ENCODE results near the gene APLP1.

DNA sequence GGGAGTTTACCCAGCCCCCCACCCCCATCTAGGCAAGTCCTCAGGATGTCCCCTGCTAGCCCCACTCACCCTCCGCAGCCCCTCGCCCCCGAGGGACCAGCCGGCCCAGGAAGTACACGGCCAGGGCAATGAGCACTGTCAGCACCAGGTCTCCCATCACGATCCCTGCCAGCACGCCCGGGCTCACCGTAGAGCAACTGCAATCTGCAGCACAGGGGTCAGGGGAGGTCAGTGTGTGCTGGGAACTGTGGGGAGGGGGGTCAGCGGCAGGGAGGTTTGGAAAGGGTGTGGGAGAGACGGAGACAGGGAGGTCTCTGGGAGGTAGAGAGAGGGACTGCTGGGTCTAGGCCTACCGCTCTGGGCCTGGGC lies 39.0 kb downstream of the APLP1 start:
- TF ChIP-seq EZH2 (IDR thresholded peaks at IDR 0.05) (no peak), POLR2AphosphoS5 (IDR thresholded peaks at IDR 0.05; ENCODE audit: borderline replicate concordance, low read depth, low read length) (no peak)

Measured in SK-N-MC (cell line).